ENCODE results near the gene CFAP299.
"Not testable (repeated sequence)": the region's sequence is repeated elsewhere in the genome, so short reads cannot be mapped to it uniquely, and the experiment has no call there.

The CFAP299 gene

DNA sequence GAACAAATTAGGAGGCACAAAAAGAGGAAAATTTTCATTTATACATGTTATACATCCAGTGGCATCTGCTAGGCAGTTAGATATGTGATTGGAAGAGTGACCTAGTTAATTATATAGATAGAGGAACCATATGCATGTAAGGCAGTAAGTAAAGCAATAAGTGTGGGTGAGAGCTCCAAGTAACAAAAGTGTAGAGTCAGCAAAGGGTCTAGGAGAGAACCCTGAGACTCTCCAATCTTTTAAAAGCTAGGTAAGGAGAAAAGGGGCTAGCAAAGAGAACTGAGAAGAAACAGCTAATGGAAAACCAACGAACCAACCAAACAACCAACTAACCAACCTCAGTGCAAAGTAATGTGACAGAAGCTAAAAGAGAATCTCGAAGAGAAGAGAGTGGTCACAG, 3.8 kb upstream of the CFAP299 start:
- no peak for DNase-seq (ENCODE audit: low read depth, low spot score)

DNA sequence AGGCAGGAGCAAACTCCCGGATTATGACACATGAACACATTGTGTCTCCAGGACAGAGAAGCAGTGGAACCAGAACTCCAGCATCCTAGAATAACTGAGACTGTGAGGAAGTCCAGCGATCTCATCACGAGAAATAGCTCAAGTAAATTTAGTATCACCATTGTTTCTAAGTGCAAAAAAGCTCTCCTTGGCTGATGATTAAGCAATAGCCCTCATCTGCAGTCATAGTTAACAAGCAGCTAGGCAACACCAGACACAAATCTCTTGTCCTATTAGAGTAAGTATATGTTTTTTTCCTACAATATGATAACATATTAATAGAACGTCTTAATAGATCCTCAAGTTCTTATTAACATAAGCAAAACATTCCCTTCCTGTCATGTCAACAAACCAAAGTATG, 2.4 kb upstream of the CFAP299 start:
- no peak for DNase-seq (ENCODE audit: low read depth, low spot score)

DNA sequence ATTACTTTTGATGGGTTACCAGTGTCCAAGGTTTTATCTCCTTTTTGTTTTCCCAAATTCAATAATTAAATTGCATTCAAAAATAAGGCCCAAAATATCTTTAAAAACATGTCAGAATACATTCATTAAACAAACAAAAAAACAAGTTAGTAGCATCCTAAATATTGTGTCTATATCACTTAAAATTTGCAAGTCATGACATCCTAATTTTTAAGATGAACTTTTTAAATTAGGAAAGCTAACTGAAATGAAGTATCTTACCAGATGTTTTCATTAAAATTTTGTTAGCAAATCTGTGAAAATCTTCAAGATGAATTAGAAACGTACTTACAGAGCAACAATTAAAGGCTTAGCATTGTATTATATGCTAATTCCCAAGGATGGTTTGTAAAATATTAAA, 962 bp upstream of the CFAP299 start:
- DNase-seq (ENCODE audit: low read depth, low spot score) = no peak

DNA sequence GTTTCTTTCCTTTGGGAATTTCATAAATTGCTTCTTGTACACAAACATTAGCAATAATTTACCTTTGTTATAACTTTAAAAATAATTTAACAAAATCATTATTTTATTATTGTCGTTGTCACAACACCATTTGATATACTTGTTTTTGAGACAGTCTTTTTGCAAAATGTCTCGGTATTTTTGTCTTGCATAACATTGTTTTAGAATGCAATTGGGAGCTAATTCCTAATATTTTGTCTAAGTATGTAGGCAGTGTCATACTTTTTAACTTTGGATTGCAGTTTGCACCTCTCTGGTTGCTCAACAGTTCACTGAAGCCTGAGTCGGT, 340 bp upstream of the CFAP299 start:
- DNase-seq (ENCODE audit: low read depth, low spot score) = no peak

DNA sequence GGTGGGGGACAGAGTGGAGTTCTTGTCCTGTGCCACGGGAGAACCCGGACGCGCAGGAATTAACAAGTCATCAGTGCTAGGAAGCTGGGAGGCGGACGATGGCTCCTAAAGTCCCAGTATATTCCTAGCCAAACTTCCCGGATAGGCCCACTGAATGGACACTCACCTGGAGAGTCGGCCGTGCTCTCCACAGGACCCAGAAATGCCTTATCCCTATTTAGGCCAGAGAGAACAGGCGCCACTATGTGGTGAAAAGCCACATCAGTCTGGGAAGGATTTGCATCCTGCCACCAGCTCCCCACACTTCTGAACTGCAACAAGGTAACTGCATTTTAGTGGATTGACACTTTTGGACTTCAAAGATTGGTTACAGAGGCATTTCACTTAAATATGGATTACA, 1.1 kb downstream of the CFAP299 start:
- no peak for DNase-seq (ENCODE audit: low read depth, low spot score)

DNA sequence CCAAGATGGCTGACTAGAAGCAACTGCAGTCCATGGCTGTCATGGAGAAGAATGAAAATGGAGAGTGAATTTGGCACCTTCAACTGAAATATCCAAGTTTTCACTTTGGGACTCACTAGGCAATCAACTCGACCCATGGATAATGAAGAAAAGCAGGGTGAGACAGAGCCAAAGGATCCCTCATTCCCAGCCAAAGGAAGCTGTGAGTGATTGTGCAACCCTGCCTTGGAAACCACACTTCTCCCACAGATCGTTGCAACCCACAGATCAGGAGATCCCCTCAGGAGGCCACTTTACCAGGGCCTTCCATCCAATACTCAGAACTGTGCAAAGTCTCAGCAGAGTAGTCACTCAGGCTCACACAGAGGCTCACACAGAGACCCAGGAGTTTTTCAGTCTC, 4.5 kb downstream of the CFAP299 start:
- no peak for DNase-seq (ENCODE audit: low read depth, low spot score)

DNA sequence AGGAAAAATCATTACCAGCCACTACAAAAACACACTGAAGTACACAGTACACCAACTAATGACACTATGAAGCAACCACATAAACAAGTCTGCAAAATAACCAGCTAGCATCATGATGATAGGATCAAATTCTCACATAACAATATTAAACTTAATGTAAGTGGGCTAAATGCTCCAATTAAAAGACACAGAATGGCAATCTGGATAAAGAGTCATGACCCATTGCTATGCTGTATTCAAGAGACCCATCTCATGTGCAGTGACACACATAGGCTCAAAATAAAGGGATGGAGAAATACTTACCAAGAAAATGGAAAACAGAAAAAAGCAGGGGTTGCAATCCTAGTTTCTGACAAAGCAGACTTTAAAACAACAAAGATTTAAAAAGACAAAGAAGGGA, 7.2 kb downstream of the CFAP299 start:
- DNase-seq (ENCODE audit: low read depth, low spot score) = not testable (repeated sequence)

DNA sequence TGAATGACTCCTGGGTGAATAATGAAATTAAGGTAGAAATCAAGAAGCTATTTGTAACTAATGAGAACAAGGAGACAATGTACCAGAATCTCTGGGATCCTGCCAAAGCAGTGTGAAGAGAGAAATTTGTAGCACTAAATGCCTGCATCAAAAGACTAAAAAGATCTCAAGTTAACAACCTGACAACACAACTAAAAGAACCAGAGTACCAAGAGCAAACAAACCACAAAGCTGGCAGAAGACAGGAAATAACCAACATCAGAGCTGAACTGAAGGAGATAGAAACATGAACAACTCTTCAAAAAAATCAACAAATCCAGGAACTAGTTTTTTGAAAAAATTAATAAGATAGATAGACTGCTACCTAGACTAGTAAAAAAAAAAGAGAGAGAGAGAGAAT, 8.4 kb downstream of the CFAP299 start:
- DNase-seq (ENCODE audit: low read depth, low spot score) = no peak

DNA sequence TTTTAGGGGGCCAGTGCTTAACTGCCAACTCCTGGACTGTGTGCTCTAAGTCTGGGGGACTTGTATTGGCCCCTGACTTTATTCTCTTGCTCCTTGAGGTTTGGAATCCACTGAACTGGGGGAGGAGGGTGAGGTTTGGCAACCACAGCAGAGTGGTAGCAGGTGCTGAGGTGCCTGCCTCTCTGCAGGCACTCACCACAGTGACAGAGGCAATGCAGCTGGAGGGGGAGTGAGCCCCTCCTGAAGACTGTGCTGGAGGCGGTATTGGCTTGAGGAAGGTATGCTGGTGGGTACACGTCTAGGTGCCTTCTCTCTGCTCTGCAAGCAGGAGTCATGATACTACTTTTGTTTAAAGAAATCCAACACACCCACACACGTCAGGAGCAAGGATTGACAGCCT, 24.6 kb downstream of the CFAP299 start:
- DNase-seq (ENCODE audit: low read depth, low spot score) = no peak

DNA sequence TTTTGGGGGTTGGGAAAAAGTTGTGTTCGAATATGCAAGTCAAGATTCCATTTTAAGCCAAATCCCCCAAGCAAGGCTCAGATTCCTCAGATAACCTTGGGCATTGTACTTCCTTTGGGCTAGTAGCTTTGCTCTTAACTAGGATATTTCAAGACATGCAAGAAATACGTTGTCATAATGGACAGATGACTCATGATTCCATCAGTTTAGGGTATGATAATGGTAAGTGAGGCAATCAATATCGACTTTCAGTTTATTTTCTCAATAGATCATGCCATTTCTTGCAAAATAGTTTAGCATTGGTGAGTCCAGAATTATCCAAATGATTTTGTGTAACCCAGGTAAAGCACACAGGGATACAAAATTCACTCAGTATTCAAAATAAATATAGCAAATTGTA, 25.4 kb downstream of the CFAP299 start:
- no peak for DNase-seq (ENCODE audit: low read depth, low spot score)

DNA sequence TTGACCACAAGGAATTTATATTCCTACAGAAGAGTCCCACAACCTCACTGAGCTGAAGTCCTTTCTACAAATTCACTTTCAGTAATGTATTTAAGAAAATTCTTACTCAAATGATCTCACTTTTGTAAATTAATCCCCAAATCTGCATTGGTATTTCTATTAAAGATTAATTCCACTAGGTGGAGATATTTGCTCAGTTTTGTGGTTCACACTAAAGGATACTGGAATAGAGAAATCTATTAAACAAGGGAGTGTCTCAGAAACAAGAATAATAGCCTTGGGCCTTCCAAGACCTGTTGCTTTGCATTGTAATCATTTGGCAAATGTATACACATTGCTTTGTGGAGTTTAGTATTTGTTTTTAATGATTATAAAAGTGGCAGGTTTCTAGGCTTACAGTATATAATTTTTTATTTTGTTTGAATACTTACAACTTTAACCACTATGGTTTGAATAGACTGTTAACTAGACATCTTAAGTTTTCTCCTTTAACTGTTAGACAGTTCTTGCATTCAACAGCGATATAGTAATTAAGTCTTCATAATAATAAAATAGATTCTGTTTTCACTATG, 25.9 kb downstream of the CFAP299 start:
- DNase-seq (ENCODE audit: low read depth, low spot score) = no peak

DNA sequence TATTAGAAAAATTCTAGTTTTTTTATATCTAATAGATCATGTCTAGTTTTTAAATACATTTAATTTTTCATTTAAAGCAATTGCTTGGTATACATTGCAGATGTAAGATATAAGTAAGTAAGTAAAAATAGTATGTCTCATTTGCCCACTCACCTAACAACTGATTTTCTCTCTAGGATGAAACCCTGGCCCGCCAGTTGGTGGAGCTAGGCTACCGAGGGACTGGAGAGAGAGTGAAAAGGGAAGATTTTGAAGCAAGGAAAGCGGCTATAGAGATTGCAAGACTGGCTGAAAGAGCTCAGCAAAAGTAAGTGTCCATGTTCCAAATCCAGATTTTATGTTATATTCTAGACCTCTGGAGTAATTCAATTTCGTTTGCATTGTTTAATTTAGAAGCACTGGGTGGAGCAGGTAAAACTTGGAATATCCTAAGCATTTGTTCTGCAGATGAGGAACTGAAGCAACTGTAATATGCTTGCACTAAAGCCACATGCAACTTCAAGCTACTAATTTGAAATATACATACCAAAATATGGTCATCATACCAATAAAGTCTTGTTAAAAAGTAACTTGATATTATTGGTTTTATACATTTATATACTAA, 27.1 kb downstream of the CFAP299 start:
- no peak for DNase-seq (ENCODE audit: low read depth, low spot score)

DNA sequence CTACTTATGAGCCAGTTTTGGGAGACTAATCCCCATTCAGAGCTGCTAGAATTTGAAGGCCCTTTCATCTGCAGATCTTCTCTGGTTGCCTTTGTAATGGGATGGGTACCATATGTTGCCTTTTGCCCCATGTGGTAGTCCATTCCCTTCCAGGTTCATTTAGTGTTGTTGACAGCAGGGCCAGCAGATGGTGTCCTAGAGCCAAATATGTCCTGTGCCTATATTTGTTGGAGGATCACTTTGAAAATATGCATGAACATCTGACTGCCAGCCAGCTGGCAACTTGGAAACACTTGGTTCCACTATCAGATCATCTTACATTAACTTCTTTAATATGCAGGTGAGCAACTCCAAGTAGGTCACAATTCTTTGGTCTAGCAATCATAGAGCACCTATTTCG, 30.4 kb downstream of the CFAP299 start:
- DNase-seq (ENCODE audit: low read depth, low spot score) = no peak

DNA sequence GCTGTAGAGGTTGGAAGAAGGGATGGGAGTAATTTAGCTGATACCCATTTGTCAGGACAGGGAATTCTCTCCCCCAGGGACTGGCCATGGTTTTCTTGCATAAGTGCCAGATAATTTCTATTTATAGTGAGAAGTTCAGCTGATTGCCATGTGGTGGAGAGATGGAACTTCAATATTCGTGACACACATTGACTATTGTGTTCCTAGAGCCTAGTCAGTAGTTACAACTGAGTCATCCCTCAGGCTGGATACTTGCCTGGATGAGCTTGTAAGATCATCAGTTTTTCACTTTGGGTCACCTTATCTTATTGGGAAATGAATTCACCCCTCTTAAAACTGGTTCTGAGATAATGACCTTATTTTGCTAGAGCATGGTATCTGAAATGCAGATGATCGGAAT, 32.2 kb downstream of the CFAP299 start:
- DNase-seq (ENCODE audit: low read depth, low spot score) = no peak

DNA sequence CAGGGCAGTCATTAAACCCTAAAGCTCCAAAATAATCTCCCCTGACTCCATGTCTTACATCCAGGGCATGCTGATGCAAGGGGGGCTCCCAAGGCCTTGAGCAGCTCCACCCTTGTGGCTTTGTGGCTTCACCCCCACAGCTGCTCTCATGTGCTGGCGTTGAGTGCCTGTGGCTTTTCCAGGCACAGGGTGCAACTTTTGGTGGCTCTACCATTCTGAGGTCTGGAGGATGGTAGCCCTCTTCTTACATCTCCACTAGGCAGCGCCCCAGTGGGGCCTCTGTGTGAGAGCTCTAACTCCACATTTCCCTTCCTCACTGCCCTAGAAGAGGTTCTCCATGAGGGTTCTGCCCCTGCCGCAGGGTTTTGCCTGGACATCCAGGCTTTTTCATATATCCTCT, 35.1 kb downstream of the CFAP299 start:
- DNase-seq (ENCODE audit: low read depth, low spot score) = no peak

DNA sequence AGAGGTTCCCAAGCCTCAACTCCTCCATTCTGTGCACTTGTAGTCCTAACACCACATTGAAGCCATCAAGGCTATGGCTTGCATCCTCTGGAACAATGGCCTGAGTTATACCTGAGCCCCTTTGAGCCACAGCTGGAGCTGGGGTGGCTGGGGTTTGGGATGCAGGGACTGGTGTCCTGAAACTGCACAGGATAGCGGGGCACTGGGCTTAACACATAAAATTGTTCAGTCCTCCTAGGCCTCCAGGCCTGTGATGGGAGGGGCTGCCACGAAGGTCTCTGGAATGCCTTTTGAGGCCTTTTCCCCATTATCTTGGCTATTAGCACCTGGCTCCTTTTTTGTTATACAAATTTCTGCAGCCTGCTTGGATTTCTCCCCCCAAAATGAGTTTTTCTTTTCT, 35.5 kb downstream of the CFAP299 start:
- no peak for DNase-seq (ENCODE audit: low read depth, low spot score)

DNA sequence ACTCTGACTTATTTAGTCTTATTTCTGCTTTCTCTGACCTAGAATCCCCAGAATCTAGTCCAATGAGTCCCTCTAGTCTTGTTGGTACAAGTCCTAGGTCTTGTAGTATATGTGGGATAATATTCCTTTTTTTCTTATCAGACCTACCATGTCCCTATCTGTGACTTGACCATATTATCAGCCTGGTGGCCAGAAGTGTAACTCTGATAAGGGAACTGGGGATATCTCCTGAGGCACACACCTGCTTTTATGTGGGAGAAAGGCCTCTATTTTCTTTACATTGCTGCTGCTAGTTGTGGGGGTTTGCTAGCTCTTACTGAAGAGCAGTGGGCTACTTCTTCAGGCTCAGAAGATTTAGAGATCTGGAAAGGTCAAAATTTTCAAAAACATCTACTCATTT, 38.6 kb downstream of the CFAP299 start:
- DNase-seq (ENCODE audit: low read depth, low spot score) = no peak

DNA sequence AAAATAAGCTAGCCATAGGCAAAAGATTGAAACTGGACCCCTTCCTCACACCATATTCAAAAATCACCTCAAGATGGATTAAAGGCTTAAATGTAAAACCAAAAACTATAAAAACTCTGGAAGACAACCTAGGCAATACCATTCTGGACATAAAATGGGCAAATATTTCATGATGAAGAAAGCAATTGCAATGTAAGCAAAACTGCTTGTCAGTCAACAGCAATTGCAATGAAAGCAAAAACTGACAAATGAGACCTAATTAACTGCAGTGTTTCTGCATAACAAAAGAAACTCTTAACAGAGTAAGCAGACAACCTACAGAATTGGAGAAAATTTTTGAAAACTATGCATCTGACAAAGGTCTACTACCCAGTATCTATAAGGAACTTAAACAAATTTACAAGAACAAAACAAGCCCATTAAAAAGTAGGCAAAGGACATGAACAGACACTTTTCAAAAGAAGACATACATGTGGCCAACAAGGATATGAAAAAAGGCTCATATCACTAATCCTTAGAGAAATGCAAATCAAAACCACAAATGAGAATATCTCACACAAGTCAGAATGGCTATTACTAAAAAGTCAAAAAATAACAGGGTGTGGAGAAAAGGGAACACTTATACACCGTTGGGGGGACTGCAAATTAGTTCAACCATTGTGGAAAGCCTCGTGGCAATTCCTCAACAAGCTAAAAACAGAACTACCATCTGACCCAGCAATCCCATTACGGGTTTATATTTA, 46.7 kb downstream of the CFAP299 start:
- no peak for DNase-seq (ENCODE audit: low read depth, low spot score)

DNA sequence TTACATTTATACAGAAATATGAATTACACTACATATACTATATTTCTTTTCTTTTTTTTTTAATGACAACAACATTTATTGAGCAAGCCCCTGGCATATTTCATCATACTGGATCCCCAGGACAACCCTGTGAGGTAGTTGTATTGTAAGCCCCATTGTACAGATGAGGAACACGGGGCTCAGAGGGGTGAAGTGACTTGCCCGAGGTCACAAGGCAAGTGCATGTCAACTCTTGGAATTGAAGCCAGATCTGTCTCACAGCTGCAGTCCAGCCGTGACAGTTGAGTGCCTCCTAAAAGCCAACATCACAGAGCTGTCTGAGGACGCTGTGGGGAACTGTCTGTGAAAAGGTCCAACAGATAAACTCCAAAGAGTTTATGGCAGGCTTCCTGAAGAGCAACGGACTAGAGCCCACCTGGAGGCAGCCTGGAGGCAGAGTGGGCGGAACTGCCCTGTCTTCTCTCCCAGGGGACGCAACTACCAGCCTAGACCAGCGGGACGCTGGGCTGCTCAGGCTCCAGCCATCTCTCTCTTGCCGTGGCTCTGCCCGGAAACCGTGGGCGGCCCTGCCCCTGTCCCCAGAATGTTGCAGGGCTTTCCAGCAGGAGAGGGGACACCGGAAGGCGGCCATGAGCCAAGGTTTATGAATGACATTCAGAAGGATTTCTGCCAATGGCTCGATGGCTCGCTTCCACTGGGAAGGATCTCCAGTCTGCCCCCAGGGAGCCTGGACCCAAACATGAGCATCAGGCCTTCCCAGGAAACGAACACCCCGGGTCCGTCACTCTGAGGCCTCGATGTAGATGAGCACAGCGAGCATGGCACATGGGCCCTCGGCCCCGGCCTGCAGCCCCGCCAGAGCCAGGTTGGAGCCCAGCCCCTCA, 50.1 kb downstream of the CFAP299 start:
- DNase-seq (ENCODE audit: low read depth, low spot score) = no peak

DNA sequence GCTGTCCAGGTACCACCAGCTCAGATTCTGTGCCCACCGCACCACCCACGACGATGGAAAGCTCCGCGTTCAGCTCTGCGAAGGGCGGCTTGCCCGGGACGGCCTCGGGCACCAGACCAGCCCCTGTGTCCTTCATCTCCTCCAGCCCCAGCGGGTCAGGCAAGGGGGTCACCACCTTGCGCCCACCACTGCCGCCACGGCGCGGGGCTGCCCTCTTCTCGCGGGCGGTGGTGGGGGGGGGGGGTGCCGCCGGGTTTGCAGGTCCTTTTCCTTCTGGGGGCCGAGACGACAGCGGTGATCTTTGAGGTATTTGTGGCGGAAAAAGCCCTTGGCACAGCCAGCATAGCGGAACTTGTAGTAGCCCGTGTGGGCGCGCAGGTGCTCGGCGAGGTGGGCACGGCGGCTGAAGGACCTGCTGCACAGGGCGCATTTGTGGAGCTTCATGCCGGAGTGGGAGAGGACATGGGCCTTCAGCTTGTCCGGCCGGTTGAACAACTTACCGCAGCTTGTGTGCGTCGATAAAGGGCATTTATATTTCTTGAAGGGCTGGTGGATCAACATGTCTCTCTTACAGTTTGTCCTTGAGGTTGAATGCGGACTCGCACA, 50.9 kb downstream of the CFAP299 start:
- DNase-seq (ENCODE audit: low read depth, low spot score) = no peak

DNA sequence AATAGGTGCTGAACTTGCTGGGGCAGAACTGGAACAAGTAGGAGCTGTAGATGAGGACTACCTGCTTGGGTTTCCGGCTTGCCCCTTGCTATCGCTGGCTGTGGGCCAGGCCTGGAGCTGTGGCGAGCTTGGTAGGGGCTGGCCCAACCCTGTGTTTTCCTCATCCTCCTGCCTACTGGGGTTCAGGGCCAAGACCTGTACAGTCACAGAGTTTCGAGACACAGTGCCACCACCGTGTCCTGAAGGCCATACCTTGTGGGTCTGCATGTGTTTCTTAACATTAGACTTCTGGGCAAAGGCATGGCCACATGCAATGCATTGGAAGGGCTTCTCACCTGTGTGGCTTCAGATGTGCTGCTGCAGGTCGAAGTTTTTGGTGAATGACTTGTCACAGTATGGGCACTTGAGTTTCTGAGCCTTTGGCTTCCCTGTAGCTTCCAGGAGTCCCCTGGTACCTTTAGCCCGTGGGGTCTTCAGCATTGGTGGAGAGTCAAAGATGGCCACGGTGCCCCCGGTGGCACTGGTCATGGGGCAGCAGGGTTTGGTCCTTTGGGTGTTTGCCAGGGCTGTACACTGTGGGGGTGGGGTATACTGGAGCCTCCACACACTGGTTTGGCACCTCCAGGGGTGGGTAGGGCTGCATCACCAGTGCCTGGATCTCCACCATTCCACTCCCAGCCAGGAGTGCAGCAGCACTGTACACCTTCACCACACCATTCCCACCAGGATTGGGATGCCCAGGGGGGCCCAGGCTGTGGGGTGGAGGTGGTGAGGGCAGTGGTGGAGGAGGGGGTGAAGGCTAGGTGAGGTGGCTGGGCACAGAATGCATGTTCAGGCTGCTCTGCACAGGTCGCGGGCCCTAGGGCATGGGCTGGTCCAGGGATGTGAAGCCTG, 52.1 kb downstream of the CFAP299 start:
- no peak for DNase-seq (ENCODE audit: low read depth, low spot score)
